ENCODE results near the gene HLA-DRB1. TPM values are rescaled to one million over a fixed set of nuclear protein-coding genes. Genes with fewer than 3 reads are reported as not detected.
A peak's percentile ranks its signal among the peaks of the same experiment; 100 is the strongest.
"Not testable (repeated sequence)": the region's sequence is repeated elsewhere in the genome, so short reads cannot be mapped to it uniquely, and the experiment has no call there.

HLA-DRB1 gene
- total and polyA plus RNA-seq, 7 donors: 23.5 to 414 (median 31.4) TPM

DNA sequence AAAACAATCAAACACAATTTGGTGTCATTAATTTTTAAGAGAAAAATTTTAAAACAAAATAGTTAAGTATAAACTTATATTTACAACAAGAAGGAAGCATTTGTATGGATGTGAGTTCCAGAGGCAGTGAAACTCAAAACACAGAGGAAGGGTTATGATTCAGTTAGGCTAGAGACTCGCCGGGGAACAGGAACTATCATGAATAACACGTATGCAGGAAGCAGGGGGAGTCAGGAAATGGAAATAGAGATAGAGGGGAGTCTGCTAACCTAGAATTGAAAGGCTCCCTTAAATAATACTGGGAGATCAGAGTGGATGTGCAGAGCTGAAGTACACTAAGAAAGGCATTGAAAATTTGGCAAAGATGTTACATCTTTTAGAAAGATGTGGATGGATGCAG lies 14.2 kb upstream of the HLA-DRB1 start:
- Histone ChIP-seq H3K4me1 (no peaks in the 10 kb centered on the region), H3K36me3 (no peaks in the 10 kb centered on the region), H3K27ac (peak overlapping the region in 1 of 4 donors; percentile 37), H3K27me3 (no peaks in the 10 kb centered on the region), H3K9me3 (no peaks in the 10 kb centered on the region), H3K4me3 (no peak overlapping the region)
- DNase-seq: no peak
- TF ChIP-seq POLR2AphosphoS5 (IDR thresholded peaks at IDR 0.05): no peak
- 5 to 33% methylated on average over 3 of the region's 3 CpGs for WGBS, 2 donors
- intact Hi-C loops (cut with DNase I): no loop called here

DNA sequence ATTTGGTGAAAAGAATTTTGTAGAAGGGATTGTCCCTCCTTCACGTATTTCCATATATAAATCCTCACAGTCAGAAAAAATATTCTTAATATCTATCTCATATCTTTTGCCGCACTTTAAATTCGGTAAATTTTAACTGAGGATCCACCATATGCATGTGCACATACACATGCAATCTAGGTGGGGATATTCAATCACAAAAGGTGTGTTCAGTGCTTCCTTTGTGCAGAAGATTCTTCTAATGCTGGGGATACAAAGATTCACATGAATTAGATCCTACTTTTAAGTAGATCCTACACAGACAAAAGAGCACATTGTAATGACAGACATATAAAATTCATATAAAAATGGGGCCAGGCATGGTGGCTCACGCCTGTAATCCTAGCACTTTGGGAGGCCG lies 13.6 kb upstream of the HLA-DRB1 start:
- no peaks in the 10 kb centered on the region for H3K27me3 ChIP-seq
- H3K36me3 ChIP-seq: no peaks in the 10 kb centered on the region
- WGBS, 2 donors: 64 to 84% methylated on average over 3 to 5 of the region's 5 CpGs
- no peak for TF ChIP-seq POLR2A (IDR thresholded peaks at IDR 0.05)
- TF ChIP-seq CTCF (IDR thresholded peaks at IDR 0.05): no peak
- TF ChIP-seq POLR2AphosphoS5 (IDR thresholded peaks at IDR 0.05): no peak
- no peak for TF ChIP-seq EP300 (IDR thresholded peaks at IDR 0.05)
- H3K4me1 ChIP-seq: no peaks in the 10 kb centered on the region
- H3K9me3 ChIP-seq: no peaks in the 10 kb centered on the region
- no peak overlapping the region for H3K4me3 ChIP-seq
- intact Hi-C loops (cut with DNase I): no loop called here
- no peak for DNase-seq
- H3K27ac ChIP-seq: peak overlapping the region in 1 of 4 donors; percentile 5

DNA sequence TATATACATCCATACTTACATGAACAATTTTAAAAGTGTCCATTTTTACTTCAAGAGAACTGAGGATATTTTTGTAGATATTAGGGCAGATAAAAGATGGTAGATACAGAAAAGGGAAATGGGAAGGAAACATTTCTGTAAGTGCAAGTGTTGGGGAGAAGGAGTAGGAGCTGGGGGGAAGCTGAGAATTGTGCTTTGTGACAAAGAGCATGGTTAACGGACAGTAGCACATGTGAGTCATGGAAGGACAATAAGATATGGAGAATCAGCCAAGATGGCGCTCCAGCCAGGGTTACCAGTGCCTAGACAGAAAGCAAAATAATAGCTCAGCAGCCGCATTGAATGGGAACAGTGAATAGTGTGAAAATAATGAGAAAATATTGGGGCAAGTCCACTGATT lies 12.7 kb upstream of the HLA-DRB1 start:
- Histone ChIP-seq H3K9me3 (no peaks in the 10 kb centered on the region), H3K36me3 (no peaks in the 10 kb centered on the region), H3K27ac (no peak overlapping the region), H3K4me1 (no peaks in the 10 kb centered on the region), H3K27me3 (no peaks in the 10 kb centered on the region), H3K4me3 (no peak overlapping the region)
- TF ChIP-seq POLR2AphosphoS5 (IDR thresholded peaks at IDR 0.05): no peak
- no peak for TF ChIP-seq POLR2A (IDR thresholded peaks at IDR 0.05)
- TF ChIP-seq EP300 (IDR thresholded peaks at IDR 0.05): no peak
- no peak for TF ChIP-seq CTCF (IDR thresholded peaks at IDR 0.05)
- intact Hi-C loops (cut with DNase I): no loop called here
- no peak for DNase-seq
- 56 to 64% methylated on average over 3 of the region's 3 CpGs for whole genome bisulfite sequencing, 2 donors

DNA sequence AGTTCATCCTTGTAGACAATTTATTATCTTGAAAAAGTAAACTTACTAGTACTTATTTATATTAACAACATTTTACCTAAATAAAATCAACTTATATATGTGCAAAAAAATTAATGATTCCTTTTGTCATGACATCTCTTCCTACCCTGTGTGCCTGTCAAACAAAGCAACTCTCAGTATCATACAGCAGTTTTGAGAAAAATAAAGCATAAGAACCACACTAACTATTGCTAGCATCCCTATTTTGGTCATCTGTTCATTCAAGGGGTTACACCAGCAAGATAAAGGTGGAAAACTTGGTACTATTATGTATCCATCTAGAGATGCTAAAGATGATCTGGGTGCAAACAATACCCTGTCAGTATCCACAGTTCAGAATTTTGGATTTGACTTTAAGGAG lies 7.4 kb upstream of the HLA-DRB1 start:
- intact Hi-C loops (cut with DNase I): no loop called here
- Histone ChIP-seq H3K4me3 (no peak overlapping the region), H3K27ac (no peak overlapping the region), H3K27me3 (no peaks in the 10 kb centered on the region), H3K36me3 (no peaks in the 10 kb centered on the region), H3K4me1 (no peaks in the 10 kb centered on the region), H3K9me3 (no peaks in the 10 kb centered on the region)
- TF ChIP-seq POLR2A (IDR thresholded peaks at IDR 0.05) (no peak), CTCF (IDR thresholded peaks at IDR 0.05) (no peak), POLR2AphosphoS5 (IDR thresholded peaks at IDR 0.05) (no peak), EP300 (IDR thresholded peaks at IDR 0.05) (no peak)
- DNase-seq: no peak

DNA sequence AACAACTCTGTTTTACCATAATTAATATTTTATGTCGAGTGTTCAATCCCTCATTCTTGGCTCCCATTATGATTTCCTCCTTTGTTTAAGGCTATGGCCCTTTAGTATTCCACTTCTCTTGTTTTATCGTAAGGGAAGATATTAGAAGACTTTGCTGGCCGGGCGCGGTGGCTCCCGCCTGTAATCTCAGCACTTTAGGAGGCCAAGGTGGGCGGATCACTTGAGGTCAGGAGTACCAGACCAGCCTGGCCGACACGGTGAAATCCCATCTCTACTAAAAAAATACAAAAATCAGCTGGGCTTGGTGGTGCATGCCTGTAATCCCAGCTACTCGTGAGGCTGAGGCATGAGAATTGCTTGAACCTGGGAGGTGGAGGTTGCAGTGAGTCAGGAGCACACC lies 1.1 kb upstream of the HLA-DRB1 start:
- H3K4me1 ChIP-seq; H3K9me3 ChIP-seq; H3K27me3 ChIP-seq; intact Hi-C loops (cut with DNase I); H3K36me3 ChIP-seq; H3K27ac ChIP-seq; DNase-seq; H3K4me3 ChIP-seq: not testable (repeated sequence)
- WGBS, 2 donors: 95% methylated on average over 10 of the region's 10 CpGs; no CpG with 5 or more reads in 1 of the 2 donors

DNA sequence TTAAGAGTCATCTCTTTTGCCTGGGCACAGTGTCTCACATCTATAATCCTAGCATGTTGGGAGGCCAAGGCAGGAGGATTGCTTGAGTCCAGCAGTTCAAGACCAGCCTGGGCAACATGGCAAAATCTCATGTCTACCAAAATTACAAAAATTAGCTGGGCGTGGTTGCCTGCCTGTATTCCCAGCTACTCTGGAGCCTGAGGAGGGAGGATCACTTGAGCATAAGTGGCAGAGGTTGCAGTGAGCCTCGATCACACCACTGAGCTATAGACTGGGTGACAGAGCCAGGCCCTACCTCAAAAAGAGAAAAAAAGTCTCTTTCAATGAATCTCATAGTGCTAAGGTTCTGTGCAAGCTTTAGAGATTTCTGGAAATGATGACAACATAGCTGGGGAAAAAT lies 1.5 kb downstream of the HLA-DRB1 start:
- H3K4me1 ChIP-seq: no peaks in the 10 kb centered on the region
- no peak for DNase-seq
- H3K27ac ChIP-seq: no peak overlapping the region
- intact Hi-C loops (cut with DNase I): loop anchor here (10.0 kb wide), 1 partner anchor 63 kb away; no protein-coding TSS in a partner anchor
- TF ChIP-seq POLR2A (IDR thresholded peaks at IDR 0.05): no peak
- TF ChIP-seq CTCF (IDR thresholded peaks at IDR 0.05): no peak
- TF ChIP-seq EP300 (IDR thresholded peaks at IDR 0.05): no peak
- no peak for TF ChIP-seq POLR2AphosphoS5 (IDR thresholded peaks at IDR 0.05)
- no peaks in the 10 kb centered on the region for H3K36me3 ChIP-seq
- WGBS, 2 donors: 74 to 95% methylated on average over 2 of the region's 2 CpGs
- H3K27me3 ChIP-seq: no peaks in the 10 kb centered on the region
- no peak overlapping the region for H3K4me3 ChIP-seq
- H3K9me3 ChIP-seq: no peaks in the 10 kb centered on the region
